Measurements from ENCODE around the gene NELFE.
A peak's percentile ranks its signal among the peaks of the same experiment; 100 is the strongest.
"Not testable (repeated sequence)": the region's sequence is repeated elsewhere in the genome, so short reads cannot be mapped to it uniquely, and the experiment has no call there.

NELFE gene

GRCh38 chr6:31948306-31948705, 10.5 kb downstream of the NELFE start:
- Mint-ChIP-seq H3K27ac (no peak overlapping the region), H3K36me3 (ENCODE audit: low read depth) (peaks cover 5% of the 10 kb centered on the region), H3K9me3 (no peaks in the 10 kb centered on the region), H3K4me3 (no peak overlapping the region), H3K4me1 (peaks cover 7% of the 10 kb centered on the region), H3K27me3 (peaks cover 2% of the 10 kb centered on the region)
- DNase-seq, result no peak
- ATAC-seq, result no peak

- H3K9me3 Mint-ChIP-seq, result no peaks in the 10 kb centered on the region
- ATAC-seq (no peak), DNase-seq (no peak)
- H3K4me1 Mint-ChIP-seq, result peaks cover 7% of the 10 kb centered on the region
- peaks cover 3% of the 10 kb centered on the region for H3K36me3 Mint-ChIP-seq (ENCODE audit: low read depth)
- H3K27ac Mint-ChIP-seq, result no peak overlapping the region
- no peak overlapping the region for H3K4me3 Mint-ChIP-seq
- H3K27me3 Mint-ChIP-seq, result peaks cover 3% of the 10 kb centered on the region
Observed at GRCh38 chr6:31947864-31948263, 10.9 kb downstream of the NELFE start.

- ATAC-seq, result no peak
- H3K36me3 Mint-ChIP-seq (ENCODE audit: low read depth), result peaks cover 3% of the 10 kb centered on the region
- no peaks in the 10 kb centered on the region for H3K9me3 Mint-ChIP-seq
- peaks cover 8% of the 10 kb centered on the region for H3K27me3 Mint-ChIP-seq
- no peak for DNase-seq
- no peak overlapping the region for H3K27ac Mint-ChIP-seq
- H3K4me3 Mint-ChIP-seq, result no peak overlapping the region
- H3K4me1 Mint-ChIP-seq, result peaks cover 7% of the 10 kb centered on the region
Observed at GRCh38 chr6:31947070-31947675, 11.6 kb downstream of the NELFE start.

DNA sequence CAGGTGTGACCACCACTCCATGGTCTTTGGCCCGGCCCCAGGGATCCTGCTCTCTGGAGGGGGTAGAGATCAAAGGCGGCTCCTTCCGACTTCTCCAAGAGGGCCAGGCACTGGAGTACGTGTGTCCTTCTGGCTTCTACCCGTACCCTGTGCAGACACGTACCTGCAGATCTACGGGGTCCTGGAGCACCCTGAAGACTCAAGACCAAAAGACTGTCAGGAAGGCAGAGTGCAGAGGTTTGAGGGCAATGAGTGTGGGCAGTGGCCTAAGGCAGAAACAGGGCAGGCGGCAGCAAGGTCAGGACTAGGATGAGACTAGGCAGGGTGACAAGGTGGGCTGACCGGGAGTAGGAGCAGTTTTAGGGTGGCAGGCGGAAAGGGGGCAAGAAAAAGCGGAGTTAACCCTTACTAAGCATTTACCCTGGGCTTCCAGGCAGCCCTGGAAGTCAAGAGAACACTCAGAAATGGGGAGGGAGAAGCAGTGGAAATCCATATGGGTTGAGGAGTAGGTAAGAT, 12.3 kb downstream of the NELFE start:
- peaks cover 7% of the 10 kb centered on the region for H3K4me1 Mint-ChIP-seq
- peaks cover 3% of the 10 kb centered on the region for H3K36me3 Mint-ChIP-seq (ENCODE audit: low read depth)
- peaks cover 8% of the 10 kb centered on the region for H3K27me3 Mint-ChIP-seq
- no peak overlapping the region for H3K27ac Mint-ChIP-seq
- DNase-seq (no peak), ATAC-seq (no peak)
- H3K9me3 Mint-ChIP-seq, result no peaks in the 10 kb centered on the region
- H3K4me3 Mint-ChIP-seq, result no peak overlapping the region

- ATAC-seq (peak; percentile 25), DNase-seq (no peak)
- H3K9me3 Mint-ChIP-seq, result no peaks in the 10 kb centered on the region
- H3K27ac Mint-ChIP-seq, result no peak within 1 kb of the TSS
- no peaks in the 10 kb centered on the region for H3K36me3 Mint-ChIP-seq (ENCODE audit: low read depth)
- no peak within 1 kb of the TSS for H3K4me3 Mint-ChIP-seq
- peaks cover 11% of the 10 kb centered on the region for H3K27me3 Mint-ChIP-seq
- peaks cover 7% of the 10 kb centered on the region for H3K4me1 Mint-ChIP-seq
Observed at GRCh38 chr6:31945507-31946369, 13.0 kb downstream of the NELFE start, which contains the start of gene CFB. Gene CFB (plus strand): TSS chr6:31946095. CDS start chr6:31946222, 127 bp downstream.

DNA sequence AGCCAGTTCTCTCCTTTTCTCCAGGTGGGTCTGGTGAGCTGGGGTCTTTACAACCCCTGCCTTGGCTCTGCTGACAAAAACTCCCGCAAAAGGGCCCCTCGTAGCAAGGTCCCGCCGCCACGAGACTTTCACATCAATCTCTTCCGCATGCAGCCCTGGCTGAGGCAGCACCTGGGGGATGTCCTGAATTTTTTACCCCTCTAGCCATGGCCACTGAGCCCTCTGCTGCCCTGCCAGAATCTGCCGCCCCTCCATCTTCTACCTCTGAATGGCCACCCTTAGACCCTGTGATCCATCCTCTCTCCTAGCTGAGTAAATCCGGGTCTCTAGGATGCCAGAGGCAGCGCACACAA, 13.6 kb downstream of the NELFE start:
- Mint-ChIP-seq H3K36me3 (ENCODE audit: low read depth) (no peaks in the 10 kb centered on the region), H3K9me3 (no peaks in the 10 kb centered on the region), H3K27me3 (peaks cover 11% of the 10 kb centered on the region), H3K4me1 (peaks cover 7% of the 10 kb centered on the region), H3K4me3 (no peak overlapping the region), H3K27ac (no peak overlapping the region)
- ATAC-seq (no peak), DNase-seq (no peak)

- H3K4me3 Mint-ChIP-seq, result no peak overlapping the region
- H3K27ac Mint-ChIP-seq, result no peak overlapping the region
- no peaks in the 10 kb centered on the region for H3K9me3 Mint-ChIP-seq
- H3K36me3 Mint-ChIP-seq (ENCODE audit: low read depth), result no peaks in the 10 kb centered on the region
- ATAC-seq (no peak), DNase-seq (no peak)
- H3K27me3 Mint-ChIP-seq, result peaks cover 11% of the 10 kb centered on the region
- peaks cover 7% of the 10 kb centered on the region for H3K4me1 Mint-ChIP-seq
Observed at GRCh38 chr6:31943742-31944141, 15.0 kb downstream of the NELFE start.

- Mint-ChIP-seq H3K4me1 (peaks cover under 1% of the 10 kb centered on the region), H3K9me3 (no peaks in the 10 kb centered on the region), H3K27me3 (peaks cover 11% of the 10 kb centered on the region), H3K27ac (no peak overlapping the region), H3K4me3 (no peak overlapping the region), H3K36me3 (ENCODE audit: low read depth) (no peaks in the 10 kb centered on the region)
- no peak for ATAC-seq
- no peak for DNase-seq
Observed at GRCh38 chr6:31940256-31940664, 18.5 kb downstream of the NELFE start.

- Mint-ChIP-seq H3K27ac (no peak overlapping the region), H3K4me1 (no peaks in the 10 kb centered on the region), H3K27me3 (no peaks in the 10 kb centered on the region), H3K9me3 (no peaks in the 10 kb centered on the region), H3K36me3 (ENCODE audit: low read depth) (no peaks in the 10 kb centered on the region), H3K4me3 (no peak overlapping the region)
- ATAC-seq (no peak), DNase-seq (no peak)
Observed at GRCh38 chr6:31935823-31936222, 22.9 kb downstream of the NELFE start.

DNA sequence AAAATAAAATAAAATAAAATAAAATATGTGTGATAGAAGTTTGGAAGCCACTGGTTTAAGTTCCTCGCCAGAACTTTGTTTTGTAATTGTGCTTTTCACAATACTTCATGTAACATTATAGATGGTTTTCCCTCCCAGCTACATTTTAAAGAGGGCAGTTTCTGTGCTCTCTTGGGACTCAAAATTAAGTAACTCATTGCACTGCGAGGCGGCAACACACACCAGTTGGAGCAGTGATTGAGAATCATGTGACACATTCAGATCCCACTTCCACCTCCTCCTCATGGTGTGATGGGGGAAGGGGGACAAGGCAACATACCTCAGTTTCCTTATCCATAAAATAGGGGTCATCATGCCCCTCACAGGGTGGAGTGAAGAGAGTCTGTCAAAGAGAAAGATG, 23.8 kb downstream of the NELFE start:
- no peaks in the 10 kb centered on the region for H3K9me3 Mint-ChIP-seq
- no peak for DNase-seq
- H3K4me1 Mint-ChIP-seq, result no peaks in the 10 kb centered on the region
- ATAC-seq, result no peak
- H3K4me3 Mint-ChIP-seq, result no peak overlapping the region
- H3K27ac Mint-ChIP-seq, result no peak overlapping the region
- no peaks in the 10 kb centered on the region for H3K27me3 Mint-ChIP-seq
- no peaks in the 10 kb centered on the region for H3K36me3 Mint-ChIP-seq (ENCODE audit: low read depth)

DNA sequence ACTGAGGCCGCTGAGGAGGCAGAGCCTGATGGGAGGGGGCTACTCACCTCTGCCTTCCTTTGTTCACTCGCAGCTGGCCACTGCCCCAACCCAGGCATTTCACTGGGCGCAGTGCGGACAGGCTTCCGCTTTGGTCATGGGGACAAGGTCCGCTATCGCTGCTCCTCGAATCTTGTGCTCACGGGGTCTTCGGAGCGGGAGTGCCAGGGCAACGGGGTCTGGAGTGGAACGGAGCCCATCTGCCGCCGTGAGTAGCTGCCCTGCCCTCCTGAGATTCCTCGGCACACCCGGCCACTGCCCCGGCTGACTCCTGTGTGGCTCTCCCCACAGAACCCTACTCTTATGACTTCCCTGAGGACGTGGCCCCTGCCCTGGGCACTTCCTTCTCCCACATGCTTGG, 25.2 kb downstream of the NELFE start:
- DNase-seq (no peak), ATAC-seq (no peak)
- Mint-ChIP-seq H3K27me3 (no peaks in the 10 kb centered on the region), H3K4me1 (no peaks in the 10 kb centered on the region), H3K4me3 (no peak overlapping the region), H3K9me3 (no peaks in the 10 kb centered on the region), H3K36me3 (ENCODE audit: low read depth) (no peaks in the 10 kb centered on the region), H3K27ac (no peak overlapping the region)

GRCh38 chr6:31932137-31932536, 26.6 kb downstream of the NELFE start:
- H3K36me3 Mint-ChIP-seq (ENCODE audit: low read depth); ATAC-seq; H3K9me3 Mint-ChIP-seq; H3K27me3 Mint-ChIP-seq; H3K4me3 Mint-ChIP-seq; DNase-seq; H3K27ac Mint-ChIP-seq; H3K4me1 Mint-ChIP-seq: not testable (repeated sequence)

- Mint-ChIP-seq H3K4me3 (no peak overlapping the region), H3K36me3 (ENCODE audit: low read depth) (no peaks in the 10 kb centered on the region), H3K4me1 (no peaks in the 10 kb centered on the region), H3K27ac (no peak overlapping the region), H3K9me3 (no peaks in the 10 kb centered on the region), H3K27me3 (no peaks in the 10 kb centered on the region)
- ATAC-seq (no peak), DNase-seq (no peak)
Observed at GRCh38 chr6:31930962-31931361, 27.8 kb downstream of the NELFE start.

- H3K27ac Mint-ChIP-seq, result no peak overlapping the region
- no peaks in the 10 kb centered on the region for H3K4me1 Mint-ChIP-seq
- no peaks in the 10 kb centered on the region for H3K9me3 Mint-ChIP-seq
- no peak overlapping the region for H3K4me3 Mint-ChIP-seq
- H3K36me3 Mint-ChIP-seq (ENCODE audit: low read depth), result no peaks in the 10 kb centered on the region
- ATAC-seq, result no peak
- no peak for DNase-seq
- H3K27me3 Mint-ChIP-seq, result no peaks in the 10 kb centered on the region
Observed at GRCh38 chr6:31928672-31928939, 30.2 kb downstream of the NELFE start.

DNA sequence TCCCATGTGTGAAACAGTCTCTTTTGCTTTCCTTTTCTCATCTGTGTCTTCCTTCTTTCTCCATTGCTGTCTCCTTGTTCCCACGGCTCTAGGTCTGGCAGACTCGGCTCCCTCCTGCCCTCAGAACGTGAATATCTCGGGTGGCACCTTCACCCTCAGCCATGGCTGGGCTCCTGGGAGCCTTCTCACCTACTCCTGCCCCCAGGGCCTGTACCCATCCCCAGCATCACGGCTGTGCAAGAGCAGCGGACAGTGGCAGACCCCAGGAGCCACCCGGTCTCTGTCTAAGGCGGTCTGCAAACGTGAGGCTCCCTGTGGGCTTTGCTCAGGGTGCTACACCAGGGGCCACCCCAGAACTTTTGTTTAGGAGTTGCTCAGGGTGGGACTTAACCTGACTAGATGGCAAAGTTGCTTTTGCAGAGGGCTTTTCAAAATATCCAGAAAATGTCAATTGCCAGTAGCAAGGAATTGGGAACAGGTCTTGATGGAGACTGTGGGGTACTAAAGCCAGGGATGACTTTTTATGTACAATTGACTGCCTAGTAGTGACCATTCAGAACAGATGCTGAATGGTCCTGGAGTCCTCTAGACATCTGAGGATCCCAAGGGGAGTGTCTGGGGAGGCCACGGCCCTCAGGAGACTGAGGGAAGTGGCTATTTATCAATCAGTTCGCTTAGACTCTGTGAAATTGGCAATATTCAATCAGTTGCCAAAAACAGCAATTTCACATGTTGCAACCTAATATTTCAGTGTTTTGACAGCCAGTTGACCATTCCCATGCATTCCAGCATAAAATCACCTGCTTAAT, 30.7 kb downstream of the NELFE start:
- no peaks in the 10 kb centered on the region for H3K9me3 Mint-ChIP-seq
- H3K27me3 Mint-ChIP-seq, result no peaks in the 10 kb centered on the region
- no peak overlapping the region for H3K27ac Mint-ChIP-seq
- DNase-seq (no peak), ATAC-seq (no peak)
- no peaks in the 10 kb centered on the region for H3K36me3 Mint-ChIP-seq (ENCODE audit: low read depth)
- no peaks in the 10 kb centered on the region for H3K4me1 Mint-ChIP-seq
- H3K4me3 Mint-ChIP-seq, result no peak overlapping the region

All from activated naive CD8-positive, alpha-beta T cell treated with anti-CD3 and anti-CD28 coated beads, Interleukin-2, amount 50 U/mL, for 24 hours (primary cell).